ENCODE data around the gene DMXL2. TPM values are rescaled to one million over a fixed set of nuclear protein-coding genes. Genes with fewer than 3 reads are reported as not detected.

DMXL2 gene
- total RNA-seq, 1 experiment from 2014 or later, result 37.3 TPM

DNA sequence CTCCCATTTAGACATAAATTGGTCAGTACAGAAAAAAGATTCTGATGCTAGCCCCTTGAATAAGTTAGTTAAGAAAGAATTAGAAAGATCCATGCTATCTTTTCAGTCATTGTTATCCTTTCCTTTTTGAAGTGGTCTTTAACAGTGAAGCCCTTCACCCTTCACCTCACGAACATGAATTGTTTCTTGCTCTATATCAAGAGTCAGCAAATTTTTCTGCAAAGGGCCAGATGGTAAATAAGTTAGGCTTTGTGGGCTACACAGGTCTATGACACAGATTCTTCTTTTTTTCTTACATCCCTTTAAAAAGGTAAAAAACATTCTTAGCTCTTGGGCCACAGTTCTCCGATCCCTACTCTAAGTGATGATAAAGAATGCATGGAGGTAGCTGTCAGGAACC lies 74.9 kb downstream of the DMXL2 start:
- H3K4me1 ChIP-seq (ENCODE audit: control insufficient read depth, insufficient read depth, low read length), result no peaks in the 10 kb centered on the region
- ATAC-seq (no peak), DNase-seq (ENCODE audit: low read depth, low spot score) (no peak)
- POLR2A ChIA-PET, result no interaction called here
- CTCF ChIA-PET, result no interaction called here
- no peak overlapping the region for H3K27ac ChIP-seq (ENCODE audit: low read length)
- in situ Hi-C loops (cut with HindIII; ENCODE audit: low pct_unique_long_range_greater_than_20kb, low sequenced_read_pairs), result no loop called here
- no peak overlapping the region for H3K4me3 ChIP-seq (ENCODE audit: low read depth in 2 of 2, low read length in 2 of 2)
- H3K9me3 ChIP-seq (ENCODE audit: control insufficient read depth, insufficient read depth, low read depth, low read length), result no peaks in the 10 kb centered on the region
- TF ChIP-seq, protein P1, sequence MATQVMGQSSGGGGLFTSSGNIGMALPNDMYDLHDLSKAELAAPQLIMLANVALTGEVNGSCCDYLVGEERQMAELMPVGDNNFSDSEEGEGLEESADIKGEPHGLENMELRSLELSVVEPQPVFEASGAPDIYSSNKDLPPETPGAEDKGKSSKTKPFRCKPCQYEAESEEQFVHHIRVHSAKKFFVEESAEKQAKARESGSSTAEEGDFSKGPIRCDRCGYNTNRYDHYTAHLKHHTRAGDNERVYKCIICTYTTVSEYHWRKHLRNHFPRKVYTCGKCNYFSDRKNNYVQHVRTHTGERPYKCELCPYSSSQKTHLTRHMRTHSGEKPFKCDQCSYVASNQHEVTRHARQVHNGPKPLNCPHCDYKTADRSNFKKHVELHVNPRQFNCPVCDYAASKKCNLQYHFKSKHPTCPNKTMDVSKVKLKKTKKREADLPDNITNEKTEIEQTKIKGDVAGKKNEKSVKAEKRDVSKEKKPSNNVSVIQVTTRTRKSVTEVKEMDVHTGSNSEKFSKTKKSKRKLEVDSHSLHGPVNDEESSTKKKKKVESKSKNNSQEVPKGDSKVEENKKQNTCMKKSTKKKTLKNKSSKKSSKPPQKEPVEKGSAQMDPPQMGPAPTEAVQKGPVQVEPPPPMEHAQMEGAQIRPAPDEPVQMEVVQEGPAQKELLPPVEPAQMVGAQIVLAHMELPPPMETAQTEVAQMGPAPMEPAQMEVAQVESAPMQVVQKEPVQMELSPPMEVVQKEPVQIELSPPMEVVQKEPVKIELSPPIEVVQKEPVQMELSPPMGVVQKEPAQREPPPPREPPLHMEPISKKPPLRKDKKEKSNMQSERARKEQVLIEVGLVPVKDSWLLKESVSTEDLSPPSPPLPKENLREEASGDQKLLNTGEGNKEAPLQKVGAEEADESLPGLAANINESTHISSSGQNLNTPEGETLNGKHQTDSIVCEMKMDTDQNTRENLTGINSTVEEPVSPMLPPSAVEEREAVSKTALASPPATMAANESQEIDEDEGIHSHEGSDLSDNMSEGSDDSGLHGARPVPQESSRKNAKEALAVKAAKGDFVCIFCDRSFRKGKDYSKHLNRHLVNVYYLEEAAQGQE (IDR thresholded peaks at IDR 0.05; ENCODE audit: insufficient read depth in 1 of 2, low read depth in 2 of 2, low read length in 1 of 2), result no peak
- TF ChIP-seq, protein P2, sequence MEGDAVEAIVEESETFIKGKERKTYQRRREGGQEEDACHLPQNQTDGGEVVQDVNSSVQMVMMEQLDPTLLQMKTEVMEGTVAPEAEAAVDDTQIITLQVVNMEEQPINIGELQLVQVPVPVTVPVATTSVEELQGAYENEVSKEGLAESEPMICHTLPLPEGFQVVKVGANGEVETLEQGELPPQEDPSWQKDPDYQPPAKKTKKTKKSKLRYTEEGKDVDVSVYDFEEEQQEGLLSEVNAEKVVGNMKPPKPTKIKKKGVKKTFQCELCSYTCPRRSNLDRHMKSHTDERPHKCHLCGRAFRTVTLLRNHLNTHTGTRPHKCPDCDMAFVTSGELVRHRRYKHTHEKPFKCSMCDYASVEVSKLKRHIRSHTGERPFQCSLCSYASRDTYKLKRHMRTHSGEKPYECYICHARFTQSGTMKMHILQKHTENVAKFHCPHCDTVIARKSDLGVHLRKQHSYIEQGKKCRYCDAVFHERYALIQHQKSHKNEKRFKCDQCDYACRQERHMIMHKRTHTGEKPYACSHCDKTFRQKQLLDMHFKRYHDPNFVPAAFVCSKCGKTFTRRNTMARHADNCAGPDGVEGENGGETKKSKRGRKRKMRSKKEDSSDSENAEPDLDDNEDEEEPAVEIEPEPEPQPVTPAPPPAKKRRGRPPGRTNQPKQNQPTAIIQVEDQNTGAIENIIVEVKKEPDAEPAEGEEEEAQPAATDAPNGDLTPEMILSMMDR (IDR thresholded peaks at IDR 0.05), result no peak
- no peak for TF ChIP-seq POLR2AphosphoS5 (IDR thresholded peaks at IDR 0.05; ENCODE audit: low read depth, low read length)
- no peak for TF ChIP-seq SIN3A (IDR thresholded peaks at IDR 0.05; ENCODE audit: borderline replicate concordance, insufficient read depth, low read depth, low read length)
- no peak for TF ChIP-seq TCF7L2 (IDR thresholded peaks at IDR 0.05; ENCODE audit: low read depth, low read length)
- intact Hi-C loops (cut with micrococcal nuclease; ENCODE audit: unreplicated experiment), result no loop called here
- BruUV-seq (replicated peaks), result no TSS peak
- H3K27me3 ChIP-seq (ENCODE audit: control insufficient read depth, insufficient read depth, low read length), result no peaks in the 10 kb centered on the region
- peaks cover 6% of the 10 kb centered on the region; the same call in 1 of the 2 replicates for H3K36me3 ChIP-seq (ENCODE audit: control insufficient read depth, insufficient read depth, low read length)

DNA sequence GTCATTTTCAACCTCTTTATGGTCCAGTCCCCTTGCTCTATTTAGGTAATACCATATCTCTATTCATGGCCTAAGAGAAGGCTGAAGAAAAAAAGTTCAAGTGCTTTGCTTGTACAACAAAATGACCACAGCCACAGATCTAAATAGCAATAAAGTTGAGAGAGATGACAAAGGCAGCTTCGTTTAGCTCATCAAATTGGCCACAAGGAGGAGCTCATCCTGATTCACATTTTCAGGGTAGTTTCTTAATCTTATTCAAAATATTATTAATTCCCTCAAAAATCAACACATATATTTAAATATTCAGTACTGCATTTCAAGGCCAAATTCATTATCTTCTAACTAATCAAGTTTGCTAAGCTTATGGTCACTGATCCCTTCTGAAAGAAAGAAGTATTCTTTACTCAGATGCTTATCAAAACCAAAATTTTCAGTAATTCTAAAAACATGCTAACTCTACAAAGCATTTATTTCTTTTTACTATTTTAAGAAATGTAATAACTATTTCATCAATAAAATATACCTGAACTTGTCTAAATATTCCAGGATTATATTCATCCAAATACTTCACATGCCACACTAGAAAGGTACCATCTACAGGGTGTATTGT lies 85.5 kb downstream of the DMXL2 start:
- Histone ChIP-seq H3K4me1 (ENCODE audit: control insufficient read depth, insufficient read depth, low read length) (no peaks in the 10 kb centered on the region), H3K36me3 (ENCODE audit: control insufficient read depth, insufficient read depth, low read length) (peaks cover 4% of the 10 kb centered on the region; the same call in 1 of the 2 replicates), H3K27me3 (ENCODE audit: control insufficient read depth, insufficient read depth, low read length) (no peaks in the 10 kb centered on the region), H3K27ac (ENCODE audit: low read length) (no peak overlapping the region), H3K4me3 (ENCODE audit: low read depth in 2 of 2, low read length in 2 of 2) (no peak overlapping the region), H3K9me3 (ENCODE audit: control insufficient read depth, insufficient read depth, low read depth, low read length) (no peaks in the 10 kb centered on the region)
- DNase-seq (ENCODE audit: low read depth, low spot score) (no peak), ATAC-seq (no peak)
- ChIA-PET POLR2A (interaction anchor here (0.6 kb wide), 1 partner anchor 49 kb away, joined by 6 read pairs; no protein-coding TSS in a partner anchor), CTCF (interaction anchor here (0.8 to 1.1 kb wide), 3 partner anchors 12 to 240 kb away, joined by 3 to 5 read pairs (median 3); partner anchors contain the start of gene DMXL2)
- intact Hi-C loops (cut with micrococcal nuclease; ENCODE audit: unreplicated experiment), result no loop called here
- in situ Hi-C loops (cut with HindIII; ENCODE audit: low pct_unique_long_range_greater_than_20kb, low sequenced_read_pairs), result no loop called here
- TF ChIP-seq, protein P1 (IDR thresholded peaks at IDR 0.05; ENCODE audit: insufficient read depth in 1 of 2, low read depth in 2 of 2, low read length in 1 of 2), result no peak
- TF ChIP-seq, protein P2 (IDR thresholded peaks at IDR 0.05), result peak; percentile 70; the same call in 1 of the 2 replicates
- no TSS peak for BruUV-seq (replicated peaks)

Data from Panc1 (cell line).